Endothelial cell of umbilical vein (primary cell): ENCODE results near the gene MEGF11. TPM values are rescaled to one million over a fixed set of nuclear protein-coding genes. Genes with fewer than 3 reads are reported as not detected.

Experiments used
- BruUV-seq: library from RNA; stranded (reverse); fragments of 400-500 nt; replicated peaks from 2 replicates; lab custom pipeline; 2021; lab: Mats Ljungman, UMichigan
- CTCF ChIA-PET: fragments of 300-600, 350-600 bp; sonication (Branson Sonifier 250); formaldehyde crosslinking; loops from one replicate; lab custom pipeline; 2021; ENCODE audit warnings: antibody characterized with exemption, inconsistent platforms; lab: Charles Lee
- POLR2A ChIA-PET: fragments of 300-600, 350-600 bp; sonication (Branson Sonifier 250); formaldehyde crosslinking; loops from one replicate; lab custom pipeline; 2021; ENCODE audit warnings: antibody characterized with exemption, inconsistent platforms; lab: Charles Lee
- DNase-seq: peaks from one replicate; pipeline ENCODE4 v3.0.0-alpha.2; 2011; ENCODE audit warnings: low read depth, low spot score
- FAIRE-seq: peaks from 2 replicates; lab custom pipeline; 2011; peaks lifted over from hg19 to GRCh38; lab: Jason Lieb, UNC
- H2AFZ ChIP-seq: 2 replicates; pipeline ENCODE4 v1.6.0; 2012; ENCODE audit warnings: low read depth, low read length, control low read depth, inconsistent platforms
- H3K27ac ChIP-seq: 2 replicates; pipeline ENCODE4 v1.5.1; 2011; ENCODE audit warnings: low read depth, mild to moderate bottlenecking, control low read depth, low read length, moderate library complexity; ENCODE audit not compliant: insufficient read depth
- H3K27me3 ChIP-seq, 2 experiments: 2 replicates each; pipeline versions ENCODE4 v1.6.0 to v1.6.1; 2011; ENCODE audit warnings: low read length in 2 of 2, mixed read lengths in 1 of 2; ENCODE audit not compliant: control insufficient read depth in 2 of 2, insufficient read depth in 2 of 2
- H3K36me3 ChIP-seq, 2 experiments: 2 replicates in 1 of 2; 3 replicates in 1 of 2; pipeline ENCODE4 v1.5.1; 2011; ENCODE audit warnings: low read length in 2 of 2, mild to moderate bottlenecking in 1 of 2, moderate library complexity in 1 of 2; ENCODE audit not compliant: control insufficient read depth in 2 of 2, insufficient read depth in 2 of 2; ENCODE audit errors: extremely low read depth in 1 of 2
- H3K4me1 ChIP-seq: 3 replicates; pipeline ENCODE4 v1.5.1; 2011; ENCODE audit warnings: mild to moderate bottlenecking, low read length; ENCODE audit not compliant: control insufficient read depth, insufficient read depth; ENCODE audit errors: extremely low read depth
- H3K4me2 ChIP-seq: 2 replicates; pipeline ENCODE4 v1.6.1; 2011; ENCODE audit warnings: low read length, control low read depth, mixed read lengths; ENCODE audit not compliant: insufficient read depth
- H3K4me3 ChIP-seq, 3 experiments: fragments of 200-600 bp in 1 of 3; sonication (generic), shearing (Covaris generic) in 1 of 3; replicated peaks in 1 of 3; 2 replicates each; pipeline ENCODE4 v1.5.1; 2011 to 2016; ENCODE audit warnings: control low read depth in 3 of 3, low read length in 3 of 3, mild to moderate bottlenecking in 2 of 3, inconsistent platforms in 1 of 3, low read depth in 1 of 3, moderate library complexity in 1 of 3; ENCODE audit not compliant: insufficient read depth in 1 of 3
- H3K79me2 ChIP-seq: 2 replicates; pipeline ENCODE4 v1.6.0; 2012; ENCODE audit warnings: low read length, inconsistent platforms; ENCODE audit not compliant: control insufficient read depth, insufficient read depth
- H3K9ac ChIP-seq: replicated peaks from 2 replicates; pipeline ENCODE3; 2011; ENCODE audit warnings: low read length, control low read depth; ENCODE audit not compliant: insufficient read depth; ENCODE audit errors: extremely low read depth
- H3K9me1 ChIP-seq: replicated peaks from 3 replicates; pipeline ENCODE4 v1.6.0; 2011; ENCODE audit warnings: mild to moderate bottlenecking, low read length; ENCODE audit not compliant: control insufficient read depth, insufficient read depth; ENCODE audit errors: extremely low read depth
- H3K9me3 ChIP-seq: replicated peaks from 2 replicates; pipeline ENCODE4 v1.5.1; 2012; ENCODE audit warnings: low read length, inconsistent platforms; ENCODE audit not compliant: control insufficient read depth, insufficient read depth
- H4K20me1 ChIP-seq: replicated peaks from 2 replicates; pipeline ENCODE3; 2011; ENCODE audit warnings: mild to moderate bottlenecking, low read length; ENCODE audit not compliant: control insufficient read depth, insufficient read depth; ENCODE audit errors: extremely low read depth
- EZH2 ChIP-seq: IDR thresholded peaks from 2 replicates; pipeline ENCODE4 v1.6.1; 2012; ENCODE audit warnings: borderline replicate concordance, low read depth, mild to moderate bottlenecking, moderate library complexity, low read length, inconsistent platforms; ENCODE audit not compliant: severe bottlenecking
- FOS ChIP-seq: IDR thresholded peaks from 2 replicates; pipeline ENCODE4 v1.6.1; 2011; ENCODE audit warnings: mild to moderate bottlenecking, low read length, moderate library complexity, borderline replicate concordance; ENCODE audit not compliant: insufficient read depth
- GATA2 ChIP-seq: IDR thresholded peaks from 2 replicates; pipeline ENCODE4 v1.7.0; 2011; ENCODE audit warnings: low read depth, mild to moderate bottlenecking, moderate library complexity, mixed read lengths, low read length; ENCODE audit not compliant: insufficient read length, insufficient read depth
- JUN ChIP-seq: IDR thresholded peaks from 2 replicates; pipeline ENCODE4 v1.6.1; 2011; ENCODE audit warnings: borderline replicate concordance, low read depth; ENCODE audit not compliant: insufficient read length, insufficient read depth
- MYC ChIP-seq: IDR thresholded peaks from one replicate; pipeline ENCODE4 v1.6.1; 2011; ENCODE audit warnings: mild to moderate bottlenecking, low read depth, low read length
- POLR2A ChIP-seq: IDR thresholded peaks from 2 replicates; pipeline ENCODE4 v1.6.1; 2012; ENCODE audit warnings: low read depth, mild to moderate bottlenecking, control low read depth, low read length
- POLR2AphosphoS5 ChIP-seq: IDR thresholded peaks from 2 replicates; pipeline ENCODE4 v1.6.1; 2012; ENCODE audit warnings: low read depth, mild to moderate bottlenecking, control low read depth, low read length, moderate library complexity; ENCODE audit not compliant: insufficient read depth
- dilution Hi-C: fragments of 300-500 bp; cut with MboI; formaldehyde crosslinking; loops from one replicate; pipeline ENCODE4 v1.15.0; 2019; ENCODE audit warnings: low sequenced_read_pairs; ENCODE audit not compliant: extremely low pct_ligation_motif_present
- intact Hi-C: fragments of 100-400 bp; cut with micrococcal nuclease; formaldehyde crosslinking; loops from one replicate; pipeline ENCODE4 v1.10.0; 2022
- polyA plus RNA-seq, 4 experiments: library from polyadenylated mRNA; depleted of rRNA in 3 of 4; stranded (reverse) in 3 of 4; unstranded in 1 of 4; fragments of >200 nt; gene quantifications; 2 replicates each; pipeline versions ENCODE4 v1.2.1 to v1.2.3, GENCODE V29; 2011 to 2012; ENCODE audit warnings: missing spikeins in 1 of 4
- total RNA-seq: library from RNA; stranded (reverse); gene quantifications from 2 replicates; pipeline ENCODE4 v1.2.3, GENCODE V29; 2021
- TF ChIP-seq, protein P1 (sequence below): IDR thresholded peaks from 2 replicates; pipeline ENCODE4 v1.6.1; 2011; ENCODE audit not compliant: insufficient read depth, insufficient read length
- TF ChIP-seq, protein P2 (sequence below), 2 donors: IDR thresholded peaks; 1 replicate in 1 of 2; 2 replicates in 1 of 2; pipeline ENCODE4 v1.5.1; 2011; ENCODE audit warnings: low read length in 2 of 2, mild to moderate bottlenecking in 2 of 2, moderate library complexity in 2 of 2, control low read depth in 1 of 2, inconsistent platforms in 1 of 2, low read depth in 1 of 2; ENCODE audit not compliant: insufficient read depth in 1 of 2; ENCODE audit errors: extremely low read depth in 1 of 2

The MEGF11 gene
- total and polyA plus RNA-seq, 2 donors (not counting 3 experiments of a cell fraction or from before 2014, with no cell fraction given), result not detected

DNA sequence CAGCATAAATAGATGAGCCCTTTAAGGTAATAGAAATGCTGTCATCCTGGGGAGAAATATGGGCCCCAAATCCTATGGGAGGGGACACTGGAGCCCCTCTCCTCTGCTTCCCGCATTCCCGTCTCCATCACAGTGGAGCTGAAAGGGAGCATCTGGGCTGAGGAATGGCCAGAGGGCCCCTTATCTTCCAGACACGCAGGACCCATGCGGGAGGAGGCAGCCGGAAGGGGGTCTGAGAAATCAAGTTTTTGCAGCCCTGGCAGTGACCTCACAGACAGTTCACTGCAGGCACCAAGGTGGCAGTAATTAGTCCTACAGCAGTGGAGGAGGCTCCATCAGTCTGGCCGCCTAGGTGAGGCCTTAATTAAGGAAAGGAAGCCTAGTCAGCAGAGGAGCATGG lies 304.1 kb downstream of the MEGF11 start:
- Histone ChIP-seq H3K9me3 (no peaks in the 10 kb centered on the region), H3K79me2 (no peaks in the 10 kb centered on the region), H3K27me3 (peaks cover 0 to 3% of the 10 kb centered on the region in 2 experiments), H3K4me1 (no peaks in the 10 kb centered on the region), H3K4me2 (no peak overlapping the region), H3K9ac (no peak overlapping the region), H3K36me3 (no peaks in the 10 kb centered on the region), H2AFZ (no peak overlapping the region), H3K4me3 (no peak overlapping the region), H3K27ac (no peak overlapping the region), H3K9me1 (no peaks in the 10 kb centered on the region), H4K20me1 (no peaks in the 10 kb centered on the region)
- DNase-seq, result no peak
- ChIA-PET CTCF (no interaction called here), POLR2A (no interaction called here)
- no peak for FAIRE-seq
- BruUV-seq, result no TSS peak
- TF ChIP-seq, protein P1, sequence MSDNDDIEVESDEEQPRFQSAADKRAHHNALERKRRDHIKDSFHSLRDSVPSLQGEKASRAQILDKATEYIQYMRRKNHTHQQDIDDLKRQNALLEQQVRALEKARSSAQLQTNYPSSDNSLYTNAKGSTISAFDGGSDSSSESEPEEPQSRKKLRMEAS, result no peak
- TF ChIP-seq POLR2AphosphoS5 (no peak), EZH2 (no peak), JUN (no peak), GATA2 (no peak), FOS (no peak), MYC (no peak), POLR2A (no peak)
- TF ChIP-seq, protein P2, sequence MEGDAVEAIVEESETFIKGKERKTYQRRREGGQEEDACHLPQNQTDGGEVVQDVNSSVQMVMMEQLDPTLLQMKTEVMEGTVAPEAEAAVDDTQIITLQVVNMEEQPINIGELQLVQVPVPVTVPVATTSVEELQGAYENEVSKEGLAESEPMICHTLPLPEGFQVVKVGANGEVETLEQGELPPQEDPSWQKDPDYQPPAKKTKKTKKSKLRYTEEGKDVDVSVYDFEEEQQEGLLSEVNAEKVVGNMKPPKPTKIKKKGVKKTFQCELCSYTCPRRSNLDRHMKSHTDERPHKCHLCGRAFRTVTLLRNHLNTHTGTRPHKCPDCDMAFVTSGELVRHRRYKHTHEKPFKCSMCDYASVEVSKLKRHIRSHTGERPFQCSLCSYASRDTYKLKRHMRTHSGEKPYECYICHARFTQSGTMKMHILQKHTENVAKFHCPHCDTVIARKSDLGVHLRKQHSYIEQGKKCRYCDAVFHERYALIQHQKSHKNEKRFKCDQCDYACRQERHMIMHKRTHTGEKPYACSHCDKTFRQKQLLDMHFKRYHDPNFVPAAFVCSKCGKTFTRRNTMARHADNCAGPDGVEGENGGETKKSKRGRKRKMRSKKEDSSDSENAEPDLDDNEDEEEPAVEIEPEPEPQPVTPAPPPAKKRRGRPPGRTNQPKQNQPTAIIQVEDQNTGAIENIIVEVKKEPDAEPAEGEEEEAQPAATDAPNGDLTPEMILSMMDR (IDR thresholded peaks at IDR 0.05; ENCODE audit: extremely low read depth in 1 of 2, insufficient read depth in 1 of 2, low read depth in 1 of 2, low read length in 2 of 2), result no peak
- dilution Hi-C loops, result no loop called here
- intact Hi-C loops, result loop anchor here (10.0 kb wide), 1 partner anchor 315 kb away; no protein-coding TSS in a partner anchor
